ENCODE measurements around the gene UQCRC1.

Gene UQCRC1

GRCh38 chr3:48619541-48620524 is 10.4 kb upstream of the UQCRC1 start:
- CTCF ChIA-PET: no interaction called here

GRCh38 chr3:48617559-48617958 is 8.1 kb upstream of the UQCRC1 start:
- ChIA-PET CTCF (no interaction called here), POLR2A (ENCODE audit: low non-redundant PET) (no interaction called here)
- TF ChIP-seq, protein P1, sequence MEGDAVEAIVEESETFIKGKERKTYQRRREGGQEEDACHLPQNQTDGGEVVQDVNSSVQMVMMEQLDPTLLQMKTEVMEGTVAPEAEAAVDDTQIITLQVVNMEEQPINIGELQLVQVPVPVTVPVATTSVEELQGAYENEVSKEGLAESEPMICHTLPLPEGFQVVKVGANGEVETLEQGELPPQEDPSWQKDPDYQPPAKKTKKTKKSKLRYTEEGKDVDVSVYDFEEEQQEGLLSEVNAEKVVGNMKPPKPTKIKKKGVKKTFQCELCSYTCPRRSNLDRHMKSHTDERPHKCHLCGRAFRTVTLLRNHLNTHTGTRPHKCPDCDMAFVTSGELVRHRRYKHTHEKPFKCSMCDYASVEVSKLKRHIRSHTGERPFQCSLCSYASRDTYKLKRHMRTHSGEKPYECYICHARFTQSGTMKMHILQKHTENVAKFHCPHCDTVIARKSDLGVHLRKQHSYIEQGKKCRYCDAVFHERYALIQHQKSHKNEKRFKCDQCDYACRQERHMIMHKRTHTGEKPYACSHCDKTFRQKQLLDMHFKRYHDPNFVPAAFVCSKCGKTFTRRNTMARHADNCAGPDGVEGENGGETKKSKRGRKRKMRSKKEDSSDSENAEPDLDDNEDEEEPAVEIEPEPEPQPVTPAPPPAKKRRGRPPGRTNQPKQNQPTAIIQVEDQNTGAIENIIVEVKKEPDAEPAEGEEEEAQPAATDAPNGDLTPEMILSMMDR (conservative IDR thresholded peaks at IDR 0.05; ENCODE audit: low read depth): no peak
- no peak for DNase-seq (ENCODE audit: low spot score)
- H3K27ac ChIP-seq: peak overlapping the region; percentile 56

More at GRCh38 chr3:48619541-48620524, 10.4 kb upstream of the UQCRC1 start:
- no peak for DNase-seq (ENCODE audit: low spot score)
- TF ChIP-seq, protein P1 (conservative IDR thresholded peaks at IDR 0.05; ENCODE audit: low read depth): no peak
- peak overlapping the region; percentile 89 for H3K27ac ChIP-seq
- POLR2A ChIA-PET (ENCODE audit: low non-redundant PET): no interaction called here

GRCh38 chr3:48614044-48614443 is 4.6 kb upstream of the UQCRC1 start:
- ChIA-PET CTCF (interaction anchor here (0.6 to 0.7 kb wide), 2 partner anchors 32 to 127 kb away, joined by 5 to 8 read pairs; no protein-coding TSS in a partner anchor), POLR2A (ENCODE audit: low non-redundant PET) (no interaction called here)
- peak overlapping the region; percentile 83 for H3K27ac ChIP-seq

DNA sequence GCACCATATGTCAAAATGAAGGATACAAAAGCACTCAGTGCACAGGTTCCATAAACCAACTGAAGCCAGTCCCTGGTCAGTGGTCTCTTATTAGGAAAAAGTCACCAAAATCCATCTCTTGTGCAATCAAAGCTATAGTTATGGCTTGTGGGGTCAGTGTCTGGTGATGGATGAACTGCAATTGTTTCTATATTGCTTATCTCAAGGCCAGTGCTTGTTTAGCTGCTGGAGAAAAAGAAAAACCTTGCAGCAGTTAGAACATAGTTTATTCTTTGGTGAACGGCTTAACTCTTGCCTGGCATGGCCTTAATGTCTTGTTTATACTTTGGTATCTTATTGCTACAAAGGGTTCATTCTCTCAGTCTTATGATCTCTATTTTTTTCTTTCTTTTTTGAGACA is 2.9 kb upstream of the UQCRC1 start:
- POLR2A ChIA-PET (ENCODE audit: low non-redundant PET): no interaction called here
- peak overlapping the region; percentile 73 for H3K27ac ChIP-seq
- DNase-seq (ENCODE audit: low spot score): no peak
- CTCF ChIA-PET: interaction anchor here (1.1 kb wide), 1 partner anchor 12 kb away, joined by 3 read pairs; no protein-coding TSS in a partner anchor
- TF ChIP-seq, protein P1 (conservative IDR thresholded peaks at IDR 0.05; ENCODE audit: low read depth): no peak

More at GRCh38 chr3:48614044-48614443, 4.6 kb upstream of the UQCRC1 start:
- DNase-seq (ENCODE audit: low spot score): peak; percentile 71
- TF ChIP-seq, protein P1 (conservative IDR thresholded peaks at IDR 0.05; ENCODE audit: low read depth): no peak

GRCh38 chr3:48607519-48607918 is 1.9 kb downstream of the UQCRC1 start:
- ChIA-PET CTCF (no interaction called here), POLR2A (ENCODE audit: low non-redundant PET) (no interaction called here)
- DNase-seq (ENCODE audit: low spot score): no peak
- peak overlapping the region; percentile 100 for H3K27ac ChIP-seq
- TF ChIP-seq, protein P1 (conservative IDR thresholded peaks at IDR 0.05; ENCODE audit: low read depth): no peak

DNA sequence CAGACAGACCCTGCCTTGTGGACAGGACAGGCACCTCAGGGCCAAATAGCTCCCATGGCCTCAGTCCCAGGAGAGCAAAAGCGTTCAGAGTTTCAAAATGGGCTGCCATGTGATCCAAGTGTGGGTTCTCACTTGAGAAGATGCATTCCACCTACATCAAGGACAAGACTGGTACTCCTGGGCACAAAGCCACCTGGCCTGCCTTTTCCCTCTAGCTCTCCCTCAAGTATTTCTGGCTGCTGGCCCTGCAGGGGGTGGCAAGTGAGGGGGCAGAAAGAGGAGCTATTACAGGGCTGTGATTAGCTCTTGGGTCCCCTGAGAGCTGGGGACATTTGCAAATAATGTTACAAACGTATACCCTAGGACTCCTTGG is 7.8 kb downstream of the UQCRC1 start:
- ChIA-PET POLR2A (ENCODE audit: low non-redundant PET) (no interaction called here), CTCF (interaction anchor here (0.6 kb wide), 1 partner anchor 201 kb away, joined by 3 read pairs; no protein-coding TSS in a partner anchor)
- TF ChIP-seq, protein P1 (conservative IDR thresholded peaks at IDR 0.05; ENCODE audit: low read depth): no peak
- no peak for DNase-seq (ENCODE audit: low spot score)
- H3K27ac ChIP-seq: peak overlapping the region; percentile 100
